GM12801 (cell line): ENCODE data around the gene CAMTA1.

ENCODE experiments used
- TF ChIP-seq, protein P1 (sequence below): IDR thresholded peaks from one replicate; pipeline ENCODE4 v1.5.1; 2011; ENCODE audit warnings: control low read depth; ENCODE audit not compliant: insufficient read length; ENCODE audit errors: extremely low read depth

Gene CAMTA1

DNA sequence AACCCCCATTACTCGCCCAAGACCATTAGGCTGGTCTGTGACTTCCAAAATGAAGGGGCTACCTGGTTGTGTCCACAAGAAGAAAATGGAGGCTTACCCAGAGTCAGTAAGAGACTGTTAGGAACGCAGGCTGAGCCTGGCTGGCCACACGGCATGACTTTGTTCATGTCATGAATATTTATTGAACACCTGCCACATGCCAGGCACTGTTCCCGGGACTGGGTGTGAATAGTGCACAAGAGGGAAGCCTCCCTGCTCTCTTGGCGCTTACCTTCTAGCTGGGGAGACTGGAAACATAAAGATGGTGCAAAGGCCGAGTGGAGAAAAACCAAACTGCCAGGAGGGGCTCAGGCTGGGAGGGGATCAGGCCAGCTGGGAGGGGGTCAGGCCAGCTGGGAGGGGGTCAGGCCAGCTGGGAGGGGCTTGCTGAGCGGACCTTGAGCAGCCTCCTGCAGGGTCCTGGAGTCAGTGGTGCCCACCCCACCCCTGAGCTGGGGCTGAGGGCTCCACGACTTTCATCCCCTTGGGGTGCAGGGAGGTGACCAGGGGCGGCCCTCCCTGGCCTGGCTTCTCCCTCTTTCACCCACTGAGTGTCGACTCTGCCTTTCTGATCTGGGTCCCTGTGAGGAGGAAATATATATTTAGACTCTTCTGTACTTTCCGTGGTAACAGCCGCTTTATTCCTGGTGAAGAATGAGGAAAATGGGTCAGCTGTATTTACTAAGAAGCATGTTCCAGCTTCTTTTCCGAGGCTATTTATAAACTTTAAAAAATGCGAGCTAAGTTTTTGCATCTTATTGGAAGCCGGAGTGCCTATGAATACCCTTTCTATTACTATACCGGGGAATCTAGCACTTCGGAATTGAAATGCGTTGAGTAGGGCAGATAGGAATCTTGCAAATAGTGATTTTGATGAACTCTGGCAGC is 139.0 kb downstream of the CAMTA1 start:
- TF ChIP-seq, protein P1, sequence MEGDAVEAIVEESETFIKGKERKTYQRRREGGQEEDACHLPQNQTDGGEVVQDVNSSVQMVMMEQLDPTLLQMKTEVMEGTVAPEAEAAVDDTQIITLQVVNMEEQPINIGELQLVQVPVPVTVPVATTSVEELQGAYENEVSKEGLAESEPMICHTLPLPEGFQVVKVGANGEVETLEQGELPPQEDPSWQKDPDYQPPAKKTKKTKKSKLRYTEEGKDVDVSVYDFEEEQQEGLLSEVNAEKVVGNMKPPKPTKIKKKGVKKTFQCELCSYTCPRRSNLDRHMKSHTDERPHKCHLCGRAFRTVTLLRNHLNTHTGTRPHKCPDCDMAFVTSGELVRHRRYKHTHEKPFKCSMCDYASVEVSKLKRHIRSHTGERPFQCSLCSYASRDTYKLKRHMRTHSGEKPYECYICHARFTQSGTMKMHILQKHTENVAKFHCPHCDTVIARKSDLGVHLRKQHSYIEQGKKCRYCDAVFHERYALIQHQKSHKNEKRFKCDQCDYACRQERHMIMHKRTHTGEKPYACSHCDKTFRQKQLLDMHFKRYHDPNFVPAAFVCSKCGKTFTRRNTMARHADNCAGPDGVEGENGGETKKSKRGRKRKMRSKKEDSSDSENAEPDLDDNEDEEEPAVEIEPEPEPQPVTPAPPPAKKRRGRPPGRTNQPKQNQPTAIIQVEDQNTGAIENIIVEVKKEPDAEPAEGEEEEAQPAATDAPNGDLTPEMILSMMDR: no peak

DNA sequence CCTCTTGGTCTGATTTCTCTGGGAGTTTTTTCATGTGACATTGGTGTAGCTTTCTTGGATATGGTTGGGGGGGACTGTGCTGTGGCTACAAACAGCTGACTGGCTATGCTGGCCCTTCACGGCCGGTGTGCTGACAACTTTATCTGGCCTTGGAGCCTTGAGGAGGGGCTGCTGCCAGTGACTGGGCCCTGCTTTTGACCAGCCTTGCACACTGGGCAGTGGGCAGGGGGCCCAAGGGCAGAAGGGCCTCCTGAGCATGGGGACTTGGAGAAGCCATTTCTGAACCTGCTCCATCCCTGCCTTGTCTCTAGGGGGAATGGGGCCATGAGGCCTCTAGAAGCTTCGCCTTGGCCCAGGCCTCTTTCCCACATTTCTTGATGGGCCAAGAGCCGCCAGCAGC is 139.6 kb downstream of the CAMTA1 start:
- TF ChIP-seq, protein P1: no peak

DNA sequence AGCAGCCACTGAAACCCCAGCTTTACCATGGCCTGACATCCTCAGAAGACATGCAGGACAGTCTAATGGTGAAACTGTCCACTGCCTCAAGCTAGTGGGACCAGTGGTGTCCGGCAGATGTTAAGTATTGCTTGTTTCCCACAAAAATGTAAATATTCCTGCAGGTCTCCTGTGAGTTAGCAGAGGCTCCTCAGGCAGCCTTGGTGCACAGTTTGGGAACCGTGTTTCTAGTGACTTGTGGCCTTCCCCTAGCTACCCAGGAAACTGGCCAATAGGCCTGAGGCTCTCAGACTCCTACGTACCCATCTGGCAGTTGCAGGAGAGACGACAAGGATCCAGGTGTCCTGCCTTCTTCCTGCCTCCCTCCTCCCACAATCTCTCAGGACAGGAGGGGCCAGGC is 142.4 kb downstream of the CAMTA1 start:
- TF ChIP-seq, protein P1: no peak

DNA sequence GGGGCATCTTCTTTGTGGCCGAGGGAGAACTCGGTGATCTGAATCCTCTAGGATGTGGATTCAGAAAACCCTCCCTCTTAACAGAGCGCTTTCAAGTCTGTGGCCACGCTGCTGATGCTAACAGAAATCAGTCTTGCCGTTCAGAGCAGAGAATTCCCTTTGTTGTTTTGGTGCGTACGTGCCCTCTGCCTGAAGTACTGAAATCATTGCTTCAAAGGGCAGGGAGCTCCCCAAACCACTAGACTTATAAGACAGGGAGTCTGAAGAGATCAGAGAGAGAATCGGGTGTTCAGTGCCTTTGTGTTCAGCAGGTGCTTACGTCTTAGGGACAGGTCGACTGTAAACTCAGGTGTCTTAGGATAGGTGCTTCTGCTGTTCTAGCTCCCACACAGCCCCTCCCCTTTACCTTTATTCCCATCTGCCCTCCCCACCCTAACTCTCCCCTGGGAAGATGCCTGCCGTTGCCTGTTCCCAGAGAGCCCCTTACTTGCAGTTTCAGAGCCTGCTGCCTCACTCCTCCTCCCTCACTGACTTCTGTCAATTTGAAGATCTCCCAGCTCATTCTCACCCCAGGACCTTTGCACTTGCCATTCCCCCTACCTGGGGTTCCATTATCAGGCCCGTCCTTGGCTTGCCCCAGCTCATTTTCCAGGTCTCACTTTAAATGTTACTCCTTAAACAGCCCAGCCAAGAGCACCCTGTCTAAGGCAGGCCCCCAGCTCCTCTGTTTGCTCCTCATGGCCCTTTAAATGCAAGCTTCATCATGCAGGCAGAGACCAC is 143.0 kb downstream of the CAMTA1 start:
- TF ChIP-seq, protein P1: no peak

DNA sequence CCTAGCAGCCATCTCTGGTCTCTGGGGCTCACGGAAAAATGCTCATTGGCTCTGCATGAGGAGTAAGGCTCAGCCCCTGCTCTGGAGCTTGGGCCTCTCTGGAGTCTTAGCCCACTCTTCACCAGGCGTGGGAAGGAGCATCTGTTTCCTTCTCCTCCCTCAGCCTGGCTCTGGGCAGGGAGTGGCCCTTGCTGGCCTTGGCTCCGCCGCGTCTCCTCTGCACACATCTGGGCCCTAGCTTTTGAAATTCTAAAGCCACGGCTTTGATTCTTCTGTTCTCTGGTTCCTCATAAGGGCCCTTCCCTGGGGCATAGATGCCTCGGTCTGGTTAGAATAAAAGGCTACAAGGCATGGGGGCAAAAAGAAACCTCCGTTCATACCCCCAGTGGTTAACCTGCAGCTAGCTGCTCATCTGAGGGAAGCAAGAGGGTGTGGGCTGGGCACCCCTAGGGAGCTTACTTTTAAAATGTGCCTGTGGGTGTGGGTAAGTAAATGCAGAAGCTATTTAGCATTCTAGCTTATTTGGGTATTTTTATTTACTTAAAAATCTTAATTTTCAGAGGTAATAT is 145.6 kb downstream of the CAMTA1 start:
- TF ChIP-seq, protein P1: no peak

DNA sequence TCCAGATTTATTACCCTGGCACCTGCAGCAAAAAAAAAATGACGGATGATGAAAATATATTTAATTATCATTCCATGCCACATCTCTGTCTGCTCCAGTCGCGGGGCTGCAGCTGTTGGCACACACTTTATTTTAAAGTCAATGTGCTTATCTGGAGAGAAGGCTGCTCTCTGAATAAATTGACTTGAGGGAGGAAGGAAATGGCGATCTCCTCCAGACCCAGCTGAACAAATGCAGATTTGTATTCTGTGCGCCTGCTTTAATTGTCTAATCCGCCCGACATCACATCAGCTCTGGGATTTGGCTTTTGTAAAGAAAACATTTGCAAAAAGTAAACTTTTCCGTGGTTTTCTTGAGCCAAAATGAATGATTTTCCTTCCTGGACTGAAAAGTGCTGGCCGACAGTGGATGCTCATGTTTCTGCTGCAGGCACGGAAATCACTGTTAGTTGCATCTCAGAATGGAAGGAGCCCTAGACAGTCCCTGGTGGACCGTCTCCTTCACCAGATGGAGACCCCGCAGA is 150.2 kb downstream of the CAMTA1 start:
- TF ChIP-seq, protein P1: no peak

DNA sequence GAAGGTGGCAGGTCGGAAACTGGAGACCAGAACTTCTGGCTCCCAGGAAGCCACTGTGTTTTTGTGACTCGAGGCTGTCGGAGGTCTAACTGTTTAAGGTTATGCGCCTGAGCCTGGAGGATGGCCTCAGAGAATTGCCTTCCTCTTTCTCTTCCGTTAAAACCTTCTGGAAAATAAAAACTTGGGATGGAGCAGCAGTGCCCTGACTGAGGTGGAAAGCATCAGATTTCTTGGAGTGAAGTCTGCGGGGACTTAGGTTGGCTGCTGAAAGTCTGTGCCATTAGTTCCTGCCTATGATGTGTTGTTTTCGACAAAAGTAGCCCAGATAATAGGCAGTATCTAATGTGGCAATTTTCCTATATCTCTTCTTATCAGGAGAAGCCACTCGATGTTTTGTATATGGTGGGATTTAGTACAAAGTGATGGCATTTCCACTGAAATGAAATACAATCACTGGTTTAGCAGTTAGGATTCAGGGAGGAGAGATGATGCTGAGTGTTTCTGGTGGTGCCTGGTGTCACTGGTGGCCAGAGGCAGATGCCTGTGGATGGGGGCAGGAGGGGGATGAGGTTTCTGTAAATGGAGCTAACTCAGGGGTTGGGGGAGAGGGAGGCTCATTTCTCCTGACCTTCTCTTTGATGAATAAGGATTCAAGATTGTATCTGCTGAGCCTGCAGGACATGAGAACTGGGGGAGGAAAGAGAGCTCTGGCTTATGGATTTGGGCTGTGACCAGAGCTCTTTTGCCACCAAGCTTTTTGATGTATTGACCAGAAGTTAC is 150.8 kb downstream of the CAMTA1 start:
- TF ChIP-seq, protein P1: no peak
